DND-41 (cell line): ENCODE results near the gene SMIM9.

Source experiments
- CTCF ChIP-seq: IDR thresholded peaks from 2 replicates; pipeline ENCODE4 v1.5.1; 2012; ENCODE audit warnings: borderline replicate concordance, low read length, moderate library complexity, mild to moderate bottlenecking; ENCODE audit not compliant: poor library complexity, severe bottlenecking; ENCODE audit errors: extremely low read depth
- EZH2 ChIP-seq: IDR thresholded peaks from 3 replicates; pipeline ENCODE4 v1.6.1; 2012; ENCODE audit warnings: borderline replicate concordance, low read depth, mild to moderate bottlenecking, moderate library complexity, low read length, inconsistent platforms; ENCODE audit not compliant: severe bottlenecking

- TF ChIP-seq CTCF (no peak), EZH2 (no peak)
These were observed 20.8 kb upstream of the SMIM9 start for GRCh38 chrX:154855256-154855655.
